DND-41 (cell line): Measurements from ENCODE around the gene GTF3C2.

Source experiments
- ATAC-seq: fragments of 200-7000 bp; cut with Tn5 transposase; 3 replicates; pipeline ENCODE4 v1.9.1; 2021; ENCODE audit warnings: low read depth; ENCODE audit not compliant: insufficient read depth
- DNase-seq: peaks from one replicate; pipeline ENCODE4 v3.0.0-alpha.2; 2020
- H2AFZ ChIP-seq: 2 replicates; pipeline ENCODE4 v1.6.0; 2012; ENCODE audit warnings: low read depth, low read length
- H3K27ac ChIP-seq: 2 replicates; pipeline ENCODE4 v1.5.1; 2012; ENCODE audit warnings: low read length, inconsistent platforms
- H3K27me3 ChIP-seq: fragments of 200-600 bp; sonication (generic); 2 replicates; pipeline ENCODE4 v1.6.0; 2012; ENCODE audit warnings: low read length, mild to moderate bottlenecking, inconsistent platforms; ENCODE audit not compliant: insufficient read depth, poor library complexity
- H3K36me3 ChIP-seq: 2 replicates; pipeline ENCODE4 v1.5.1; 2012; ENCODE audit warnings: low read length, inconsistent platforms; ENCODE audit not compliant: insufficient read depth
- H3K4me1 ChIP-seq: 2 replicates; pipeline ENCODE4 v1.5.1; 2012; ENCODE audit warnings: mild to moderate bottlenecking, low read length; ENCODE audit not compliant: insufficient read depth
- H3K4me2 ChIP-seq: 2 replicates; pipeline ENCODE4 v1.6.0; 2012; ENCODE audit warnings: mild to moderate bottlenecking, moderate library complexity, low read length, inconsistent platforms; ENCODE audit not compliant: insufficient read depth
- H3K4me3 ChIP-seq, 2 experiments: fragments of 200-600 bp in 1 of 2; shearing (Covaris generic) in 1 of 2; 2 replicates each; pipeline ENCODE4 v1.5.1; 2012 to 2016; ENCODE audit warnings: inconsistent platforms in 2 of 2, low read length in 2 of 2, mild to moderate bottlenecking in 2 of 2, low read depth in 1 of 2, moderate library complexity in 1 of 2
- H3K79me2 ChIP-seq: 2 replicates; pipeline ENCODE4 v1.6.0; 2012; ENCODE audit warnings: low read length, inconsistent platforms; ENCODE audit not compliant: insufficient read depth
- H3K9ac ChIP-seq: 2 replicates; pipeline ENCODE4 v1.6.0; 2012; ENCODE audit warnings: low read depth, mild to moderate bottlenecking, inconsistent platforms, low read length, moderate library complexity
- H3K9me3 ChIP-seq: 2 replicates; pipeline ENCODE4 v1.5.1; 2012; ENCODE audit warnings: low read length, moderate library complexity, mild to moderate bottlenecking, inconsistent platforms; ENCODE audit not compliant: insufficient read depth, severe bottlenecking
- H4K20me1 ChIP-seq: 2 replicates; pipeline ENCODE4 v1.6.0; 2012; ENCODE audit warnings: low read length; ENCODE audit not compliant: insufficient read depth
- EZH2 ChIP-seq: IDR thresholded peaks from 3 replicates; pipeline ENCODE4 v1.6.1; 2012; ENCODE audit warnings: borderline replicate concordance, low read depth, mild to moderate bottlenecking, moderate library complexity, low read length, inconsistent platforms; ENCODE audit not compliant: severe bottlenecking
- TF ChIP-seq, protein P1 (sequence below): IDR thresholded peaks from 2 replicates; pipeline ENCODE4 v1.5.1; 2012; ENCODE audit warnings: borderline replicate concordance, low read length, moderate library complexity, mild to moderate bottlenecking; ENCODE audit not compliant: poor library complexity, severe bottlenecking; ENCODE audit errors: extremely low read depth

GTF3C2 gene

GRCh38 chr2:27298391-27299080 lies 58.0 kb downstream of the GTF3C2 start:
- no peak overlapping the region for H3K9ac ChIP-seq
- H3K4me2 ChIP-seq = no peak overlapping the region
- no peak overlapping the region; the same call in 1 of the 2 replicates for H2AFZ ChIP-seq
- H3K4me3 ChIP-seq = no peak overlapping the region
- H3K4me1 ChIP-seq = peaks cover 5% of the 10 kb centered on the region
- no peak for TF ChIP-seq EZH2
- TF ChIP-seq, protein P1, sequence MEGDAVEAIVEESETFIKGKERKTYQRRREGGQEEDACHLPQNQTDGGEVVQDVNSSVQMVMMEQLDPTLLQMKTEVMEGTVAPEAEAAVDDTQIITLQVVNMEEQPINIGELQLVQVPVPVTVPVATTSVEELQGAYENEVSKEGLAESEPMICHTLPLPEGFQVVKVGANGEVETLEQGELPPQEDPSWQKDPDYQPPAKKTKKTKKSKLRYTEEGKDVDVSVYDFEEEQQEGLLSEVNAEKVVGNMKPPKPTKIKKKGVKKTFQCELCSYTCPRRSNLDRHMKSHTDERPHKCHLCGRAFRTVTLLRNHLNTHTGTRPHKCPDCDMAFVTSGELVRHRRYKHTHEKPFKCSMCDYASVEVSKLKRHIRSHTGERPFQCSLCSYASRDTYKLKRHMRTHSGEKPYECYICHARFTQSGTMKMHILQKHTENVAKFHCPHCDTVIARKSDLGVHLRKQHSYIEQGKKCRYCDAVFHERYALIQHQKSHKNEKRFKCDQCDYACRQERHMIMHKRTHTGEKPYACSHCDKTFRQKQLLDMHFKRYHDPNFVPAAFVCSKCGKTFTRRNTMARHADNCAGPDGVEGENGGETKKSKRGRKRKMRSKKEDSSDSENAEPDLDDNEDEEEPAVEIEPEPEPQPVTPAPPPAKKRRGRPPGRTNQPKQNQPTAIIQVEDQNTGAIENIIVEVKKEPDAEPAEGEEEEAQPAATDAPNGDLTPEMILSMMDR = no peak
- no peaks in the 10 kb centered on the region for H3K36me3 ChIP-seq
- no peak for DNase-seq
- H3K79me2 ChIP-seq = no peaks in the 10 kb centered on the region
- H3K9me3 ChIP-seq = no peaks in the 10 kb centered on the region
- no peaks in the 10 kb centered on the region for H3K27me3 ChIP-seq
- ATAC-seq = no peak
- H3K27ac ChIP-seq = no peak overlapping the region
- H4K20me1 ChIP-seq = no peaks in the 10 kb centered on the region

GRCh38 chr2:27297195-27297594 lies 59.4 kb downstream of the GTF3C2 start:
- H3K4me2 ChIP-seq = no peak overlapping the region
- ATAC-seq (no peak), DNase-seq (no peak)
- no peak overlapping the region for H2AFZ ChIP-seq
- H3K9me3 ChIP-seq = no peaks in the 10 kb centered on the region
- H3K4me1 ChIP-seq = no peaks in the 10 kb centered on the region
- peaks cover 10% of the 10 kb centered on the region for H3K27me3 ChIP-seq
- no peaks in the 10 kb centered on the region for H3K79me2 ChIP-seq
- H3K9ac ChIP-seq = no peak overlapping the region
- no peak overlapping the region for H3K27ac ChIP-seq
- no peaks in the 10 kb centered on the region for H4K20me1 ChIP-seq
- H3K36me3 ChIP-seq = no peaks in the 10 kb centered on the region
- no peak overlapping the region for H3K4me3 ChIP-seq
- TF ChIP-seq EZH2 = no peak
- TF ChIP-seq, protein P1 = no peak

DNA sequence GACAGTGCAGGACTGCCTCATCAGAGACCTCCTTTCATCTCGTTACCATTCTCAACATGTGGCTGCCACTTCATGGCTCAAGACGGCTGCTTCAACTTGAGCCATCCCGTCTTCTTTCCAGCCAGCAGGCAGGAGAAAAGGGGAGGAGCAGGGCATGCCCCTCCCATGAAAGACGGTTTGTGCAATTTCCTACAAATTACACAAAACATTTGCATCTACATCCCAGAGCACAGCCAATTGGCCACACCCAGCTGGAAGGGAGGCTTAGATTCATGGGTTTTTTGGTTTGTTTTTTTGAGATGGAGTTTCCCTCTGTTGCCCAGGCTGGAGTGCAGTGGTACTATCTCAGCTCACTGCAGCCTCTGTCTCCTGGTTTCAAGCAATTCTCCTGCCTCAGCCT lies 60.1 kb downstream of the GTF3C2 start:
- Histone ChIP-seq H3K36me3 (no peaks in the 10 kb centered on the region), H3K9me3 (no peaks in the 10 kb centered on the region), H3K4me3 (no peak overlapping the region), H3K4me2 (no peak overlapping the region), H3K9ac (no peak overlapping the region), H4K20me1 (no peaks in the 10 kb centered on the region), H3K27me3 (peaks cover 15% of the 10 kb centered on the region), H2AFZ (no peak overlapping the region), H3K79me2 (no peaks in the 10 kb centered on the region), H3K27ac (no peak overlapping the region), H3K4me1 (no peaks in the 10 kb centered on the region)
- no peak for DNase-seq
- TF ChIP-seq EZH2 = no peak
- TF ChIP-seq, protein P1 = no peak
- ATAC-seq = no peak
